GM21576 (cell line): ENCODE measurements around the gene CRAT.

Experiments
- ATAC-seq: cut with Tn5 transposase; IDR thresholded peaks from one replicate; pipeline ENCODE4 v1.9.1; 2021; ENCODE audit warnings: mild to moderate bottlenecking, moderate library complexity; ENCODE audit not compliant: unreplicated experiment

The CRAT gene

GRCh38 chr9:129110740-129111527 is at the start of gene CRAT, which contains the start of gene PTPA:
Gene CRAT (minus strand): TSS chr9:129110793. CDS start chr9:129110509, 284 bp downstream.
Gene PTPA (plus strand): TSS chr9:129111415. CDS start chr9:129111601, 186 bp downstream.
- ATAC-seq: peak; percentile 59

DNA sequence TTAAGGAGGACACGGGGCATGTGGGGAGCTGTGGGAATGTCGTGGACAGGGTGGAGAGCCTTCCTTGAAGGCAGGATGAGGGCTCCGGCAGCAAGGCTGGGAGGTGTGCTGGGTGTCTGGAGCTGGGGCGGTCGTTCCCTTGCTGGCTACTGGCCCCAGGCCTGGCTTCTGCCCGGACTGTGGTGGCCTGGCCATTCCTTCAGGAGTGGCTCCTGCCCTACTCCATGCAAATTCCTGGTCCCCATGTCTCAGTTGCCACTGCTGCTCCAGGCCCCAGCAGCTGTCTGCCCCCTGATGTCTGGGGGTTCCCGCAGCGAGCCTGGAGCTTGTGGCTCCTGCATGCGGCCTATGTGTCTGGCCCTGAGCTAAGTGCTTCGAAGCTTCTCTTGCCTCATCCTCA is 45.6 kb upstream of the CRAT start:
- no peak for ATAC-seq

GRCh38 chr9:129154866-129155477 is 44.4 kb upstream of the CRAT start:
- no peak for ATAC-seq

GRCh38 chr9:129151469-129151868 is 40.9 kb upstream of the CRAT start:
- no peak for ATAC-seq

DNA sequence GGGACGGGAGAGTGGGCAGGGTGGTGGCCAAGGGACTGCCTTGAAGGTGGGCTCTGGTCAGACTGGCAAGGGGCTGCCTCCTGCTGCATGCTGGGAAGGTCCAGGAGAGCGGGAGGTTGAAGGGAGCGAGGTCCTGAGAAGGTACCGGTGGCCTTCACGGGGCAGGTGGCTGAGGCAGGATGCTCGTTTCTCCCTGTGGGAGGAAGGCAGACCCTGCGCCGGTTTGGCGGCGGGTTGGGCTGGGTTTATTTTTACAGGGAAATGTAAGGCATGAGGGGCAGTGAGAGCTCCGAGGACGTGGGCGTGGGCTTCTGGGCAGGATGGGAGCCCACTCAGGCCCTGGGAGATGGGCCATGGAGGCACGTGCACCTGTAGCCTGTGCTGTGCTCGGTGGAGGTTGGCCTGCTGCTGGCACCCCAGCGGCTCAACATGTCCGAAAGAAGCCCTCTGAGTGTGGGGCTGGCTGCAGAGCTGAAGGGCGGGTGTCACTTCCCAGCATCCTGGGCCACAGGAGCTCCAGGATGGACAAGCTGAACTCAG is 40.1 kb upstream of the CRAT start:
- no peak for ATAC-seq

DNA sequence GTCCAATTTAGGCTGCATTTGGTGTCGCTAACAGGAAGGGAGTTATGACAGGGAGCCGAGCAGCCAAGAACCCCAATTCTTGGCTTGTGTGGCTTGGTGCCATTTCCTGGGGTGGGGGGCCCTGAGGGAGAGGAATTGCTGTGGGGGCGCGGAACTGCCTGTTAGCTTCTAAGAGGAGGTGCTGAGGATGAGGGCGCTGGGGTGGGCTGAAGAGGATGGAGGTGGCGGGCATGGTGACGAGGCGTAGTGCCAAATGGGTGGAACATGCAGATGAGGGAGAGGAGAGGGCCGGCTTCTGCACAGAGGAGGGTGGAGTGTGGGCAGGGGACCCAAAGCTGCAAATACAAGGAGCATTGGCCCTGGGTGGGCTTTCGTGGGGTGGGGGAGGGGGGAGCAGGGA is 39.5 kb upstream of the CRAT start:
- no peak for ATAC-seq

- ATAC-seq: no peak
These were observed 38.8 kb upstream of the CRAT start for GRCh38 chr9:129149442-129149841.

- ATAC-seq: no peak
These were observed 38.0 kb upstream of the CRAT start for GRCh38 chr9:129148463-129149204.

DNA sequence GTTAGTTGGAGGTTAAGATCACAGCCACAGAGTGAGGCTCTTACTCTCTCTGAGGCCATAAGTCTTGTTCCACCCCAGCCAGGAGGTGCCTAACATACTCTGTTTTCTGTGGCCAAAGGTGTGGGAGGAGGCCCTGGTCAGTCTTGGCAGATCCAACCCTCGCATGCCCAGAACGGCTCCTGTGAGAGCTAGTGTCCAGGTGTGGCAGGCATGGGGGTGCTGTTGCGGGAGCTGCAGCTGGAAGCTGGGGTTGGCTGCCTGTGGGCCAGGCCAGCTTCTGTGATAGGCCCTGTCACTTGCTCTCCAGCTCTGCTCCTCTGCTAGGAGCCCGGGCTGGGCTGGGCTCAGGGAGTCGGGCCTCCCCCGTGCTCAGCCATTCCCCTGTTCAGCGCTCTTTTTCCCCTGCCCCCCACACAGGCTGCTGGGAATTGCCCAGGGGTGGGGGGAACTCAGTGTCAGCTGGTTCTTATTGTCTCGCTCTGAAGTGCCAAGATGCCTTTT is 35.9 kb upstream of the CRAT start:
- no peak for ATAC-seq

GRCh38 chr9:129145841-129146292 is 35.3 kb upstream of the CRAT start:
- no peak for ATAC-seq

DNA sequence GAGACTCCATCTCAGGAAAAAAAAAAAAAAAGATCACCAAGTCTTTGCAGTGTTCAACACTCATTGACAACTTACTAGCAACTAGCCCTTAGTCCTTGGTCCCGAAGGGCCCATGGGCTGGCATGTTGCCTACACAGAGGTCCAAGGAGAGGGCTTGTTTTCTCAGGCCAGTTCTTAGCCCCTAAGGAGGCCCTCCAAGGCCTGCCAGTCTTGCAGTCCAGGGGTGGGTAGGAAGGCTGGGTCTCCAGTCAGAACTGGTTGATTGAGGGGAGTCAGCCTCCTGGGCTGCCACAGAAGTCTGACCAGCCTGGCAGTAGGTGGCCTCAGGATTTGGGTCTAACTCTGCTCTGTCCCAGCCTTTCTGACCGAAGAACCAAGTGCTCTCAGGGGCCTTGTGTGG is 34.7 kb upstream of the CRAT start:
- no peak for ATAC-seq

- no peak for ATAC-seq
These were observed 32.7 kb upstream of the CRAT start for GRCh38 chr9:129143031-129143927.

GRCh38 chr9:129142138-129142935 is 31.7 kb upstream of the CRAT start:
- ATAC-seq: no peak

- ATAC-seq: no peak
These were observed 30.8 kb upstream of the CRAT start for GRCh38 chr9:129141066-129142041.

DNA sequence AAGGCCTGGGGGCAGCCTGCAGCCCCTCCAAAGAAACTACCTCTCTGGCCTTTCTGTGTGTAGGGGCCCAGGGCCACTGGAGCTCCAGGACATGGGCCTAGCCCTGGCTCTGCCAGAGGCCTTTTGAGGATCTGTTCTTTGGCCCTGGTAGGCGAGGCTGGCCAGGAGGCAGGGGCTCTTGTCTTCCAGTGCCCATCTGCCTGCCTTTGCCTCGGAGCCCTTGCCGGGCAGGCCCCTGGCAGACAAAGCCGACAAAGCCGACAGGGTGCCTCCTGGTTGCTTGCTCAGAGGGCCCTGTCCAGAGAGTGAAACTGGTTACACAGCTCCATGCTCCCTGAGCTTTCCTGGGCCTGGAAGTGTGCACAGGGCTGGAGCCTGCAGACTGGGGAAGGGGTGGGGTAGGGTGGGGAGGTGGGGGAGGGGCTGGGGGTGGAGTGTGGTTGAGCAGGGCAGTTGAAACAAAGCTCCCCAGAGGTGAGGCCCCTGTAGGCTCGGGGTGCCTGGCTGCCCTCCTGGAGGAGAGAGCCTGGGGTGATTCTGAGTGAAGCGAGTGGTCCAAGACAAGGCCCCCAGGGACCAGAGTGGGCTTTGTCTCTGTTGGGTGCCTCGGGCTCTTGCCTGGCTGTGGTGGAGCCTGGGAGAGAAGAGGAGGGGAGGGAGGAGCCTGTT is 29.9 kb upstream of the CRAT start:
- peak; percentile 12 for ATAC-seq

GRCh38 chr9:129139993-129140396 is 29.4 kb upstream of the CRAT start:
- peak; percentile 57 for ATAC-seq

DNA sequence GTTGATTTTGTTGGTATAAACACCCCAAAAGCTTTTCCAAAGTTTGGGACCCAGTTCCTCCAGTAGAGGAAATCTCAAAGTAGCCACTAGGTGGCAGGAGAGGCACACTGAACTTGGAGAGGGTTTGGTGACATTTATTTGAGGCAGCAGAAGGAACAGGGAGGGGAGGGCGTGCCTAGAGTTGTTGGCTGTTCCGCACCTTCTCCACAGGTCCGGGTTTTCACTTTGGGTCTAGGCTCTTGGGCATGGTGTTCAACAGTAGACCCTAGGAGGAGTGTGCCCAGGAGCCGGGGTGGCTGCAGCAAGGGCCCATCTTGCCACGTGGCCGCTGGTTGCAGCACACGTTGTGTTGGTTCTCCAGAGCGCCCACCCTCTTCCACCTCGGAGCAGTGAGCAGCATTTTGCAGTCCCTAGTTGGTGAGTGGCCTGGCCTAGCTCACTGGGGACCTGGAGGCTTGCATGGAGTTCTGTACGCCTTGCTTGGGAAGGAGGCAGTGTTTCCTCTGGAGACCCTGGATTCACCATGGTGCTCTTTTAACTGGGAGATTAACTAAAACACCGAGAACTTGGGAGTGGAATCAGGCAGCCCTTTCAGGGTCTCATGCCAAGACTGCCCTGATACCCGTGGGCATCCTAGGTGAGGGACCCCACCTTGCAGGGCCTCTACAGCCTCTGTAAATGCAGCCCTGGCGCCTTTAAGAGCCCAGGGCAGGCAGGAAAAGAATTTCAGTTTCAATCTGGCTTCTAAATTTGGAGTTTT is 28.8 kb upstream of the CRAT start:
- ATAC-seq: peak; percentile 14
